Heart left ventricle (tissue), 13 donors: ENCODE measurements around the gene RNF217.

Source experiments
- CTCF ChIP-seq, 12 donors: fragments of 200-600 bp; sonication (generic) in 4 of 12; IDR thresholded peaks; one replicate each; pipeline versions ENCODE4 v1.5.0 to v1.8.0; 2018 to 2022; ENCODE audit warnings: antibody characterized with exemption in 12 of 12, mild to moderate bottlenecking in 5 of 12
- POLR2A ChIP-seq, 2 donors: fragments of 450-650 bp; IDR thresholded peaks; one replicate each; pipeline ENCODE4 v1.6.1; 2017; ENCODE audit warnings: antibody characterized with exemption in 2 of 2, mild to moderate bottlenecking in 2 of 2, moderate library complexity in 2 of 2
- donor health status: ischemic (EF 13 %, LVEDD 7.1; RV severe dilation, severe dysfunction).
- donor health status: DM: no; HTN: yes; CAD: no.
- donor health status: DM: no; HTN: no; CAD: no.
- donor health status: ischemic (EF 25% LVEDD 6.9; RV normal size, moderate dysfunction).
- donor health status: ischemic (EF 25% LVEDD 5.7; RV mildly dilated, moderate dysfunction).
- donor health status: ischemic (EF 35%, LVEDD 5.7; RV mildly dilated, moderate dysfunction).
- donor health status: nonischemic (EF 11% LVEDD 7.7; RV severe dilation, severe dysfunction).
- donor health status: DM: yes; HTN: yes; CAD: no.
- donor health status: PGD.
- donor health status: ischemic (EF 29% LVEDD 5.4; RV normal size, mild dysfunction).
- donor health status: nonischemic (EF 23%, LVEDD 6.1; RV moderate dilation, normal function).

- TF ChIP-seq CTCF (IDR thresholded peaks at IDR 0.05) (no peak), POLR2A (IDR thresholded peaks at IDR 0.05) (no peak)
Observed at GRCh38 chr6:125004198-125004597, 42.0 kb downstream of the RNF217 start.
